H9 (cell line): ENCODE results near the gene MAGEB10. TPM values are rescaled to one million over a fixed set of nuclear protein-coding genes. Genes with fewer than 3 reads are reported as not detected.

ENCODE experiments used
- DNase-seq: peaks from one replicate; pipeline ENCODE4 v3.0.0-alpha.2; 2017
- H2AFZ ChIP-seq: one replicate; pipeline ENCODE4 v1.6.1; 2013; ENCODE audit warnings: mild to moderate bottlenecking, low read length, control low read depth, moderate library complexity
- H2AK5ac ChIP-seq: 2 replicates; pipeline ENCODE4 v1.6.1; 2013; ENCODE audit warnings: low read length, control low read depth, mixed read lengths; ENCODE audit not compliant: insufficient read length
- H2BK120ac ChIP-seq: one replicate; pipeline ENCODE4 v1.6.1; 2013; ENCODE audit warnings: low read depth, mild to moderate bottlenecking, low read length, control low read depth, inconsistent platforms; ENCODE audit not compliant: poor library complexity, severe bottlenecking
- H2BK12ac ChIP-seq: 2 replicates; pipeline ENCODE4 v1.6.1; 2013; ENCODE audit warnings: low read length, control low read depth, mixed read lengths, low read depth; ENCODE audit not compliant: insufficient read length
- H2BK15ac ChIP-seq: 2 replicates; pipeline ENCODE4 v1.6.1; 2013; ENCODE audit warnings: low read depth, low read length, control low read depth
- H2BK20ac ChIP-seq: one replicate; pipeline ENCODE4 v1.6.1; 2013; ENCODE audit warnings: low read depth, mild to moderate bottlenecking, low read length, control low read depth, inconsistent platforms; ENCODE audit not compliant: poor library complexity, severe bottlenecking
- H2BK5ac ChIP-seq: 2 replicates; pipeline ENCODE4 v1.6.1; 2013; ENCODE audit warnings: low read length, control low read depth, mixed read lengths; ENCODE audit not compliant: insufficient read length
- H3K14ac ChIP-seq: 2 replicates; pipeline ENCODE4 v1.6.1; 2013; ENCODE audit warnings: low read length, control low read depth; ENCODE audit not compliant: insufficient read depth
- H3K18ac ChIP-seq: 2 replicates; pipeline ENCODE4 v1.6.1; 2013; ENCODE audit warnings: low read depth, mild to moderate bottlenecking, mixed read lengths, low read length, control low read depth; ENCODE audit not compliant: insufficient read length
- H3K23ac ChIP-seq: 2 replicates; pipeline ENCODE4 v1.6.1; 2013; ENCODE audit warnings: low read length, control low read depth, mixed read lengths, low read depth; ENCODE audit not compliant: insufficient read length
- H3K23me2 ChIP-seq: 2 replicates; pipeline ENCODE4 v1.6.1; 2013; ENCODE audit warnings: low read depth, mild to moderate bottlenecking, mixed read lengths, low read length, control low read depth; ENCODE audit not compliant: insufficient read length, poor library complexity, severe bottlenecking
- H3K27ac ChIP-seq: 2 replicates; pipeline ENCODE4 v1.5.1; 2013; ENCODE audit warnings: low read length, control low read depth, mixed read lengths, low read depth; ENCODE audit not compliant: insufficient read length
- H3K27me3 ChIP-seq: 2 replicates; pipeline ENCODE4 v1.6.1; 2013; ENCODE audit warnings: low read length, control low read depth, inconsistent platforms; ENCODE audit not compliant: insufficient read depth
- H3K4ac ChIP-seq: 2 replicates; pipeline ENCODE4 v1.6.1; 2013; ENCODE audit warnings: low read depth, mild to moderate bottlenecking, control low read depth, inconsistent platforms, low read length, moderate library complexity
- H3K4me1 ChIP-seq: 2 replicates; pipeline ENCODE4 v1.6.1; 2013; ENCODE audit warnings: low read length, control low read depth, inconsistent platforms; ENCODE audit not compliant: insufficient read depth
- H3K4me2 ChIP-seq: 2 replicates; pipeline ENCODE4 v1.6.1; 2013; ENCODE audit warnings: low read length, control low read depth, mixed read lengths; ENCODE audit not compliant: insufficient read length, insufficient read depth
- H3K56ac ChIP-seq: 2 replicates; pipeline ENCODE4 v1.6.1; 2013; ENCODE audit warnings: low read depth, mild to moderate bottlenecking, mixed read lengths, low read length, control low read depth; ENCODE audit not compliant: insufficient read length
- H3K79me1 ChIP-seq: 2 replicates; pipeline ENCODE4 v1.6.1; 2013; ENCODE audit warnings: low read depth, mild to moderate bottlenecking, moderate library complexity, low read length, control low read depth, inconsistent platforms; ENCODE audit not compliant: insufficient read depth, poor library complexity, severe bottlenecking
- H3K79me2 ChIP-seq: 2 replicates; pipeline ENCODE4 v1.6.1; 2013; ENCODE audit warnings: low read length, control low read depth, inconsistent platforms; ENCODE audit not compliant: insufficient read depth
- H3K9ac ChIP-seq: 2 replicates; pipeline ENCODE4 v1.6.1; 2013; ENCODE audit warnings: low read length, control low read depth, mixed read lengths; ENCODE audit not compliant: insufficient read length; ENCODE audit errors: extremely low read depth
- H3K9me3 ChIP-seq: one replicate; pipeline ENCODE4 v1.6.1; 2013; ENCODE audit warnings: low read depth, low read length, inconsistent platforms; ENCODE audit not compliant: control insufficient read depth
- H3T11ph ChIP-seq: one replicate; pipeline ENCODE4 v1.6.1; 2013; ENCODE audit warnings: mild to moderate bottlenecking, low read length, control low read depth, inconsistent platforms
- H4K20me1 ChIP-seq: one replicate; pipeline ENCODE4 v1.6.1; 2013; ENCODE audit not compliant: control insufficient read depth, insufficient read length, insufficient read depth
- H4K5ac ChIP-seq: 2 replicates; pipeline ENCODE4 v1.6.1; 2013; ENCODE audit warnings: low read depth, mild to moderate bottlenecking, mixed read lengths, low read length, control low read depth; ENCODE audit not compliant: insufficient read length
- H4K8ac ChIP-seq: replicated peaks from 2 replicates; pipeline ENCODE4 v1.6.1; 2013; ENCODE audit warnings: low read length, control low read depth, mixed read lengths, low read depth; ENCODE audit not compliant: insufficient read length
- H4K91ac ChIP-seq: 2 replicates; pipeline ENCODE4 v1.6.1; 2013; ENCODE audit warnings: low read depth, mild to moderate bottlenecking, moderate library complexity, mixed read lengths, low read length, control low read depth; ENCODE audit not compliant: insufficient read length
- H3K27ac Mint-ChIP-seq, 3 experiments: 2 replicates in 2 of 3; 3 replicates in 1 of 3; pipeline ENCODE4 v1.8.0; 2020 to 2021; ENCODE audit warnings: mixed read lengths in 3 of 3, mild to moderate bottlenecking in 1 of 3, moderate library complexity in 1 of 3
- H3K27me3 Mint-ChIP-seq: 2 replicates; pipeline ENCODE4 v1.8.0; 2021; ENCODE audit warnings: low read depth, mild to moderate bottlenecking, moderate library complexity, mixed read lengths
- H3K36me3 Mint-ChIP-seq, 3 experiments: 2 replicates in 2 of 3; 3 replicates in 1 of 3; pipeline ENCODE4 v1.8.0; 2020 to 2021; ENCODE audit warnings: low read depth in 3 of 3, mixed read lengths in 3 of 3; ENCODE audit not compliant: insufficient read depth in 1 of 3
- H3K4me1 Mint-ChIP-seq, 2 experiments: 2 replicates each; pipeline ENCODE4 v1.8.0; 2020; ENCODE audit warnings: mixed read lengths in 2 of 2
- H3K4me3 Mint-ChIP-seq, 2 experiments: 2 replicates in 1 of 2; 3 replicates in 1 of 2; pipeline ENCODE4 v1.8.0; 2020 to 2021; ENCODE audit warnings: mild to moderate bottlenecking in 2 of 2, mixed read lengths in 2 of 2, moderate library complexity in 1 of 2
- H3K9me3 Mint-ChIP-seq, 2 experiments: 2 replicates in 1 of 2; 3 replicates in 1 of 2; pipeline ENCODE4 v1.8.0; 2020; ENCODE audit warnings: mild to moderate bottlenecking in 2 of 2, mixed read lengths in 2 of 2, moderate library complexity in 1 of 2
- WGBS: extraction: QIAGEN DNeasy Blood & Tissue Kit; methylation state at CpG from one replicate; pipeline ENCODE4 v1.1.7; 2013; ENCODE audit warnings: missing lambda C conversion rate, low lambda C conversion rate, mixed read lengths; ENCODE audit not compliant: insufficient read length; ENCODE audit errors: extremely low coverage; 5-methylcytosine and 5-hydroxymethylcytosine counted together
- total RNA-seq: library from RNA; stranded (reverse); gene quantifications from 2 replicates; pipeline ENCODE4 v1.2.1, GENCODE V29; 2021
- TF ChIP-seq, protein P1 (sequence below): fragments of 200-600 bp; sonication (generic); conservative IDR thresholded peaks from 3 replicates; pipeline ENCODE4 v1.8.0; 2021; ENCODE audit warnings: antibody characterized with exemption, mild to moderate bottlenecking

MAGEB10 gene
- total RNA-seq, 1 experiment from 2014 or later: not detected

DNA sequence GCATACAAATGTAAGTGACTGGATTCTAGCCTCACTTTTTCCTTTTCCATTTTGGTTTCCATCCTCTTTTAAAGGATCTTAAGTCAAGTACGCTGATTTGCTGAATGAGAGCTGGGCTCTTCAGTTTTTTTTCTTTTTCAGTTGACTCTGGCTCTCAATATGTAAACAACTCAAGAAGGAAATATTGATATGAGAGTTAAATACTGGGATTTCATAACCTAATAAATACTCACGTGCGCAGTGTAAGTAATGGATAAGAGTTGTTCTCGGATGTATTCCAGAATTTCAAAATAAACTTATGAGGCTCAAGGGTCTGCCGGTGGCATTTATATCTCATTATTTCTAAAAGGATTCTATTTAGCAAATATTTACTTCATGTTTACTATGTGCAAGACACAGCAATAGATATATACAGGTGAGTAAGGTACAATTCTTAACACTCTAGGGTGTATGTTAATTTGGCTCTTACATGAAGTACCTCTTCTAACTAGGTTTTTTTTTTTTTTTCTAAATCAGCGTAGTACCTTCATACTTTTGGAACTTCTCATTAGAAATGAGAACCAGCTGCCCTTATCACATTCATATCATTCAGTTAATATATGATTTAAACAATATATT, 11.0 kb upstream of the MAGEB10 start:
- Histone ChIP-seq H3K4ac (no peak overlapping the region), H4K20me1 (no peaks in the 10 kb centered on the region), H4K8ac (no peak overlapping the region), H3K4me1 (no peaks in the 10 kb centered on the region), H3K79me2 (no peaks in the 10 kb centered on the region), H2BK15ac (no peak overlapping the region), H3K9ac (no peak overlapping the region), H2BK12ac (no peak overlapping the region), H4K5ac (no peak overlapping the region), H4K91ac (no peak overlapping the region), H3K14ac (no peak overlapping the region), H2BK5ac (no peak overlapping the region), H2BK120ac (no peak overlapping the region), H3K27ac (no peak overlapping the region), H3K27me3 (no peaks in the 10 kb centered on the region), H2BK20ac (no peak overlapping the region), H3K56ac (no peak overlapping the region), H3K23ac (no peak overlapping the region), H2AFZ (no peak overlapping the region), H3K18ac (no peak overlapping the region), H2AK5ac (no peak overlapping the region), H3K79me1 (no peaks in the 10 kb centered on the region), H3K23me2 (no peaks in the 10 kb centered on the region), H3T11ph (no peak overlapping the region), H3K9me3 (no peaks in the 10 kb centered on the region), H3K4me2 (no peak overlapping the region)
- peaks cover 22 to 29% of the 10 kb centered on the region in 2 experiments; a peak in 4 of 5 replicates for H3K9me3 Mint-ChIP-seq
- H3K27me3 Mint-ChIP-seq: no peaks in the 10 kb centered on the region
- TF ChIP-seq, protein P1, sequence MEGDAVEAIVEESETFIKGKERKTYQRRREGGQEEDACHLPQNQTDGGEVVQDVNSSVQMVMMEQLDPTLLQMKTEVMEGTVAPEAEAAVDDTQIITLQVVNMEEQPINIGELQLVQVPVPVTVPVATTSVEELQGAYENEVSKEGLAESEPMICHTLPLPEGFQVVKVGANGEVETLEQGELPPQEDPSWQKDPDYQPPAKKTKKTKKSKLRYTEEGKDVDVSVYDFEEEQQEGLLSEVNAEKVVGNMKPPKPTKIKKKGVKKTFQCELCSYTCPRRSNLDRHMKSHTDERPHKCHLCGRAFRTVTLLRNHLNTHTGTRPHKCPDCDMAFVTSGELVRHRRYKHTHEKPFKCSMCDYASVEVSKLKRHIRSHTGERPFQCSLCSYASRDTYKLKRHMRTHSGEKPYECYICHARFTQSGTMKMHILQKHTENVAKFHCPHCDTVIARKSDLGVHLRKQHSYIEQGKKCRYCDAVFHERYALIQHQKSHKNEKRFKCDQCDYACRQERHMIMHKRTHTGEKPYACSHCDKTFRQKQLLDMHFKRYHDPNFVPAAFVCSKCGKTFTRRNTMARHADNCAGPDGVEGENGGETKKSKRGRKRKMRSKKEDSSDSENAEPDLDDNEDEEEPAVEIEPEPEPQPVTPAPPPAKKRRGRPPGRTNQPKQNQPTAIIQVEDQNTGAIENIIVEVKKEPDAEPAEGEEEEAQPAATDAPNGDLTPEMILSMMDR: no peak
- H3K4me1 Mint-ChIP-seq: no peaks in the 10 kb centered on the region
- WGBS: no CpG with 5 or more reads among the region's 6 CpGs
- no peak overlapping the region for H3K27ac Mint-ChIP-seq
- no peak overlapping the region for H3K4me3 Mint-ChIP-seq
- H3K36me3 Mint-ChIP-seq: no peaks in the 10 kb centered on the region; a peak in 1 of 7 replicates
- no peak for DNase-seq
